GM23338 (cell line): ENCODE data around the gene TFIP11.

ENCODE experiments used
- CREB1 ChIP-seq: fragments of 250-450 bp; sonication (Bioruptor Pico); IDR thresholded peaks from 2 replicates; pipeline ENCODE4 v1.5.0; 2020; ENCODE audit warnings: low read depth, mild to moderate bottlenecking, moderate library complexity
- CTCF ChIP-seq, 2 experiments: fragments of 200-600 bp in 1 of 2; sonication (generic) in 1 of 2; conservative IDR thresholded peaks; 2 replicates each; pipeline versions ENCODE4 v1.5.1 to v1.6.1; 2016 to 2017; ENCODE audit warnings: antibody characterized with exemption in 2 of 2, low read depth in 2 of 2, mild to moderate bottlenecking in 2 of 2, moderate library complexity in 1 of 2
- ETS1 ChIP-seq: IDR thresholded peaks from 2 replicates; pipeline ENCODE4 v1.6.1; 2016; ENCODE audit warnings: antibody characterized with exemption
- EZH2 ChIP-seq: fragments of 200-600 bp; sonication (generic); IDR thresholded peaks from one replicate; pipeline ENCODE4 v1.8.0; 2017; ENCODE audit warnings: antibody characterized with exemption, mild to moderate bottlenecking, low read depth; ENCODE audit not compliant: unreplicated experiment
- EZH2phosphoT487 ChIP-seq: fragments of 200-600 bp; sonication (generic); IDR thresholded peaks from one replicate; pipeline ENCODE4 v1.8.1; 2018; ENCODE audit warnings: antibody characterized with exemption; ENCODE audit not compliant: unreplicated experiment
- JUNB ChIP-seq: IDR thresholded peaks from one replicate; pipeline ENCODE4 v1.6.1; 2016; ENCODE audit warnings: antibody characterized with exemption; ENCODE audit not compliant: unreplicated experiment
- NANOG ChIP-seq: IDR thresholded peaks from 2 replicates; pipeline ENCODE4 v1.6.1; 2016; ENCODE audit warnings: antibody characterized with exemption, borderline replicate concordance
- POLR2AphosphoS5 ChIP-seq: IDR thresholded peaks from 2 replicates; pipeline ENCODE4 v1.6.1; 2016; ENCODE audit warnings: antibody characterized with exemption, low read depth
- REST ChIP-seq: IDR thresholded peaks from one replicate; pipeline ENCODE4 v1.6.1; 2018; ENCODE audit warnings: antibody characterized with exemption; ENCODE audit not compliant: unreplicated experiment
- STAT1 ChIP-seq: IDR thresholded peaks from one replicate; pipeline ENCODE4 v1.6.1; 2016; ENCODE audit warnings: antibody characterized with exemption; ENCODE audit not compliant: unreplicated experiment
- ZNF114 ChIP-seq: fragments of 250-450 bp; sonication (Bioruptor Pico); IDR thresholded peaks from 2 replicates; pipeline ENCODE4 v1.5.0; 2020; ENCODE audit warnings: mild to moderate bottlenecking, moderate library complexity
- ZNF331 ChIP-seq: fragments of 250-450 bp; sonication (Bioruptor Pico); IDR thresholded peaks from 2 replicates; pipeline ENCODE4 v1.5.0; 2020; ENCODE audit warnings: low read depth, mild to moderate bottlenecking, moderate library complexity
- ZNF462 ChIP-seq: fragments of 250-450 bp; sonication (Bioruptor Pico); IDR thresholded peaks from 2 replicates; pipeline ENCODE4 v1.5.0; 2020; ENCODE audit warnings: mild to moderate bottlenecking, moderate library complexity

GRCh38 chr22:26547426-26547825 is 35.2 kb upstream of the TFIP11 start:
- TF ChIP-seq CTCF (conservative IDR thresholded peaks at IDR 0.05; ENCODE audit: low read depth in 2 of 2) (no peak), STAT1 (no peak), REST (no peak), EZH2phosphoT487 (no peak), POLR2AphosphoS5 (no peak), EZH2 (no peak), NANOG (no peak), ZNF114 (no peak), ETS1 (no peak), JUNB (no peak), CREB1 (CRISPR knock-in tag) (no peak), ZNF331 (CRISPR knock-in tag) (no peak), ZNF462 (CRISPR knock-in tag) (no peak)
